Bronchial epithelial cell (primary cell): ENCODE results near the gene MYMK. TPM values are rescaled to one million over a fixed set of nuclear protein-coding genes. Genes with fewer than 3 reads are reported as not detected.

Experiments
- DNase-seq: peaks from one replicate; pipeline ENCODE4 v3.0.0-alpha.2; 2010; ENCODE audit warnings: low read depth
- FAIRE-seq: peaks from 2 replicates; lab custom pipeline; 2011; peaks lifted over from hg19 to GRCh38; lab: Jason Lieb, UNC
- H3K27me3 ChIP-seq: 2 replicates; pipeline ENCODE4 v1.5.1; 2011; ENCODE audit warnings: low read length; ENCODE audit not compliant: control insufficient read depth, insufficient read depth
- H3K36me3 ChIP-seq: 2 replicates; pipeline ENCODE4 v1.5.1; 2011; ENCODE audit warnings: low read length; ENCODE audit not compliant: control insufficient read depth, insufficient read depth
- H3K4me3 ChIP-seq: 2 replicates; pipeline ENCODE4 v1.5.1; 2011; ENCODE audit warnings: mild to moderate bottlenecking, low read depth, low read length, control low read depth
- total RNA-seq: library from RNA; depleted of rRNA; stranded (reverse); fragments of >200 nt; gene quantifications from 2 replicates; pipeline ENCODE4 v1.2.1, GENCODE V29; 2014
- TF ChIP-seq, protein P1 (sequence below): IDR thresholded peaks from 2 replicates; pipeline ENCODE4 v1.5.1; 2011; ENCODE audit warnings: mild to moderate bottlenecking, moderate library complexity, low read length, control low read depth, inconsistent platforms; ENCODE audit not compliant: insufficient read depth, severe bottlenecking

MYMK gene
- total RNA-seq, 1 donor from 2014 or later, result not detected

DNA sequence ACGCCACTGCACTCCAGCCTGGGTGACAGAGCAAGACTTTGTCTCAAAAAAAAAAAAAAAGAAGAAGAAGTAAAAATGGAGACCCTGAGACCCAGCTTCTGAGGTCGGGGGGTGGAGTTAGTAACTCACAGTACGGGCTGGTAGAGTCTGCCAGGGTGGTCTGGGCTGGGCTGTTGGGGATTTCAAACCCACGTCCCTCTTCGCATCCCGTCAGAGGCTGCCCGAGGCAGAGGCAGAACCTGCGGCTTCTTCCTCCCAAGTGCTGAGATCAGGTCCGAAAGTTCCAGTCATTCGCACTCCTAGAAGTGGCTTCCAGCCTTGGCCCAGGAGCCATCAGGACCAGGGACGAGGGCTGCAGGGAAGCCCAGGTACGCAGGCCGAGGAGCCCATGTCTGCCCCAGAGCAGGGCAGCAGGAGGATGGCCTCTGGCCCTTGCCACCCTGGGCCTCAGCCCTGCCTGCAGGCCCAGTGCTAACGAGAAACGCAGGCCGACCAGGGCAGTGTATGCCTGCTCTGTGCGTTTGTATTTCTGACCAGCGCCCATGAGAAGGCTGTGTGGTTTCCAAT is 36.0 kb downstream of the MYMK start:
- Histone ChIP-seq H3K36me3 (no peaks in the 10 kb centered on the region), H3K4me3 (no peak overlapping the region), H3K27me3 (no peaks in the 10 kb centered on the region)
- DNase-seq (no peak), FAIRE-seq (no peak)
- TF ChIP-seq, protein P1, sequence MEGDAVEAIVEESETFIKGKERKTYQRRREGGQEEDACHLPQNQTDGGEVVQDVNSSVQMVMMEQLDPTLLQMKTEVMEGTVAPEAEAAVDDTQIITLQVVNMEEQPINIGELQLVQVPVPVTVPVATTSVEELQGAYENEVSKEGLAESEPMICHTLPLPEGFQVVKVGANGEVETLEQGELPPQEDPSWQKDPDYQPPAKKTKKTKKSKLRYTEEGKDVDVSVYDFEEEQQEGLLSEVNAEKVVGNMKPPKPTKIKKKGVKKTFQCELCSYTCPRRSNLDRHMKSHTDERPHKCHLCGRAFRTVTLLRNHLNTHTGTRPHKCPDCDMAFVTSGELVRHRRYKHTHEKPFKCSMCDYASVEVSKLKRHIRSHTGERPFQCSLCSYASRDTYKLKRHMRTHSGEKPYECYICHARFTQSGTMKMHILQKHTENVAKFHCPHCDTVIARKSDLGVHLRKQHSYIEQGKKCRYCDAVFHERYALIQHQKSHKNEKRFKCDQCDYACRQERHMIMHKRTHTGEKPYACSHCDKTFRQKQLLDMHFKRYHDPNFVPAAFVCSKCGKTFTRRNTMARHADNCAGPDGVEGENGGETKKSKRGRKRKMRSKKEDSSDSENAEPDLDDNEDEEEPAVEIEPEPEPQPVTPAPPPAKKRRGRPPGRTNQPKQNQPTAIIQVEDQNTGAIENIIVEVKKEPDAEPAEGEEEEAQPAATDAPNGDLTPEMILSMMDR, result no peak

DNA sequence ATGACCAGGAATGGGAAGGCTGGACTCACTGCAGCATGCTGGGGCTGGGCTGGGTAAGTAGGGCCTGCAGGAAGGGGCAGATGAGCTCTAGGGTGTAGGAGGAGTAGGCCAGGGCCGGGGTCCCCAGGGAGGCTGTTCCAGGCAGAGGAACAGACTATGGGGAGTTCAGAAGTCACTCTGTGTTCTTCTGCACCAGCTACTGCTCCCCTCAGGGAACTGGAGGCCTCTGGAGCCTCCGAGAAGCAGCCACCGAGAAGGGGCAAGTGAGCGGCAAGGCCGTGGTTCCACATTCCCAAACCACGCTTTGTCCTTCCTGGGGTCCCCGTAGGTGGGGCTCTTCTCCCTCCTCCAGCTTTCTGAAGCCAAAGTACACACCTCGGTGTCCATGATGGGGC is 37.4 kb downstream of the MYMK start:
- Histone ChIP-seq H3K36me3 (no peaks in the 10 kb centered on the region), H3K4me3 (no peak overlapping the region), H3K27me3 (no peaks in the 10 kb centered on the region)
- TF ChIP-seq, protein P1, result no peak
- DNase-seq (no peak), FAIRE-seq (no peak)

DNA sequence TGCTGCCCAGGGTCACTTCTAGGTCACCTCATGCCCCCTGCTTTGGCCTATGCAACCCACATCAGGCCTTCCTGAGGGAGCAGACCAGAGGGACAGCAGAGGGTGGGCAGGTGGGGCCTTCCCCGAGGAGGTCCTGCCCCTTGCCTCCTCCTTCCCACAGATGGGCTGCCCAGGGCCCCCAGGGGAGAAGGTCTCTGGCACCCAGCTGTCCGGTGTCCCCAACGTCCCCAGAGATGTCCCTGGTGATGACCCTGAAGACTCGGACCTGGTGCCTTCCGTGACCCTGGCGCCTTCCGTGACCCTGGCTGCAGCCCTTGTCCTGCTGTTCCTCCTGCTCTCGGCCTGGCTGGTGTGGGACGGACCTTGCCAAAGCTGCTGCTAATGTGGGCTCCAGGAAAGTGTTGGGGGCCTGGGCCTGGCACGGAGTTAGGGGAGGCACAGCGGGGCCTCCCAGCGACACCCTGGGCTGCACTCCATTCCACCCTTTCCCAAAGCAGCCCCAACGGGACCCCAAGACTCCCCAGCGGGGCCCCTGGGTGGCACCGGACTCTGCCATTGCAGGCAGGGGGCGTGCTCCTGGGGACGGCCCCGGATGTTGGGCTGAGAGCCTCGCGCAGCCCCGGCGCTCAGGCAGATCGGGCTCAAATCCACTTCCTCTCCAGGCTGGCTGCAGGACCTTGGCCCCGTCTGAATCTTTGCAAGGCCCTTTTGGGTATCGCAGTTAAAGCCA is 39.1 kb downstream of the MYMK start:
- TF ChIP-seq, protein P1, result no peak
- FAIRE-seq (no peak), DNase-seq (no peak)
- H3K36me3 ChIP-seq, result no peaks in the 10 kb centered on the region
- H3K4me3 ChIP-seq, result no peak overlapping the region
- no peaks in the 10 kb centered on the region for H3K27me3 ChIP-seq

DNA sequence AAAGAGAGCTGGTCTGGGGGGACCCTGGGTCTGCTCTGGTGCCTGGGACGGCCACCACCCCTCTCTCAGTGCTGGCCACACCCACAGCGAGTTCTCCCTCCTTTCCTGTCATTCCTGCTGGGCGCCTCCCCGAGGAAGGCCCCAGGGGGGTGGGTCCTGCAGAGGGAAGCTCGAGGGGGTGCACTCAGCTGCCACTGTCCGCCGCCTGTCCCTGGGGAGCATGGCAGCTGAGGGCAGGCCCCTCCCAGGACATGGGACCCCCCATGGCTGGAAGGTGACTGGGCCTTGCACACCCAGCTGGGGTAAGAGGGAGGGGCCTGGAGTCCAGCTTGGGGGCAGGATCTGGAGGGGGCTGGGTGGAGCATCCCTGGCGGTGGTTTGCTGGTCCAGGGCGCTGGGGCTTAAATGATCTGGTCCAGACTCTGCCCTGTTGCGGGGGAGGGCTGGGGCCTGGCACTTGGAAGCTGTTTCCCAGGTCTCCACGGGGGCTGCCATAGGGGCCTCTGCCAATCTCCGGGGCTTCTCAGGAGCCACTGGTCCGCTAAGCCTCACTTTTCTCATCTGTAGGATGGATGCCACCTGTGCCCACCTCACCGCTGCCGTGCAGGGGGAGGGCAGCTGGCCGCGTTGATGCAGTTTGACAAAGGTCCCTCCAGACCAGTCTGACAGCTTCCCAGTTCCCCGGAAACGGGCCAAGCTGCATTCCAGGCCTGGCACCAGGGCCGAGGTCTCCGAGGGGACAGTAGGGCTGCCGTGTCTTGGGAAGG is 39.9 kb downstream of the MYMK start:
- Histone ChIP-seq H3K27me3 (no peaks in the 10 kb centered on the region), H3K4me3 (no peak overlapping the region), H3K36me3 (no peaks in the 10 kb centered on the region)
- FAIRE-seq (no peak), DNase-seq (no peak)
- TF ChIP-seq, protein P1, result no peak

DNA sequence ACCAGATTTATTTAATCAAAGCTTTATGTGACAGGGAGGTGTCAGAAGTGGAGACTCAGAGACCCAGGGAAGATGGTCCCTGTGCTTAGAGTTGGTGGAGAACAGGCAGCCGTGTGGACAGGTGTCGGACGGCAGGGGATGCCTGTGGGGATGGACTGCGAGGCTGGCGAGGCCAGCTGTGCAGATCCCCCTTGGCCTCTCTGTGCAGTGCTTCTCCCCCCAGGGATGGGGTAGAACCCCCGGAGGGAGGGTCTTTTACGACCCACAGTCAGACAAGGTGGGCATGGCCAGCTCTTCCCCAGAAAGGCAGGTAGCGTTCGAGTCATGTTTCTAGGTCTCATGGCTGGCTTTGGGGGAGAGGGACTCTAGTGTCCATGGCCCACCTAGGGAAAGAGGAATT is 41.1 kb downstream of the MYMK start:
- TF ChIP-seq, protein P1, result no peak
- no peaks in the 10 kb centered on the region for H3K36me3 ChIP-seq
- no peak for FAIRE-seq
- DNase-seq, result no peak
- no peaks in the 10 kb centered on the region for H3K27me3 ChIP-seq
- H3K4me3 ChIP-seq, result no peak overlapping the region
